Measurements from ENCODE around the gene ATG14. TPM values are rescaled to one million over a fixed set of nuclear protein-coding genes. Genes with fewer than 3 reads are reported as not detected.
"Not testable (repeated sequence)": the region's sequence is repeated elsewhere in the genome, so short reads cannot be mapped to it uniquely, and the experiment has no call there.

The ATG14 gene
- total RNA-seq, 1 donor from 2014 or later, result 13.2 TPM

GRCh38 chr14:55386037-55386808, 25.4 kb downstream of the ATG14 start:
- H3K9me3 ChIP-seq (replicated peaks), result no peaks in the 10 kb centered on the region
- H3K36me3 ChIP-seq, result peaks cover 57% of the 10 kb centered on the region
- DNase-seq, result no peak
- TF ChIP-seq, protein P1, sequence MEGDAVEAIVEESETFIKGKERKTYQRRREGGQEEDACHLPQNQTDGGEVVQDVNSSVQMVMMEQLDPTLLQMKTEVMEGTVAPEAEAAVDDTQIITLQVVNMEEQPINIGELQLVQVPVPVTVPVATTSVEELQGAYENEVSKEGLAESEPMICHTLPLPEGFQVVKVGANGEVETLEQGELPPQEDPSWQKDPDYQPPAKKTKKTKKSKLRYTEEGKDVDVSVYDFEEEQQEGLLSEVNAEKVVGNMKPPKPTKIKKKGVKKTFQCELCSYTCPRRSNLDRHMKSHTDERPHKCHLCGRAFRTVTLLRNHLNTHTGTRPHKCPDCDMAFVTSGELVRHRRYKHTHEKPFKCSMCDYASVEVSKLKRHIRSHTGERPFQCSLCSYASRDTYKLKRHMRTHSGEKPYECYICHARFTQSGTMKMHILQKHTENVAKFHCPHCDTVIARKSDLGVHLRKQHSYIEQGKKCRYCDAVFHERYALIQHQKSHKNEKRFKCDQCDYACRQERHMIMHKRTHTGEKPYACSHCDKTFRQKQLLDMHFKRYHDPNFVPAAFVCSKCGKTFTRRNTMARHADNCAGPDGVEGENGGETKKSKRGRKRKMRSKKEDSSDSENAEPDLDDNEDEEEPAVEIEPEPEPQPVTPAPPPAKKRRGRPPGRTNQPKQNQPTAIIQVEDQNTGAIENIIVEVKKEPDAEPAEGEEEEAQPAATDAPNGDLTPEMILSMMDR (IDR thresholded peaks at IDR 0.05; ENCODE audit: borderline replicate concordance), result no peak
- peak overlapping the region; percentile 32 for H3K4me3 ChIP-seq
- intact Hi-C loops (cut with micrococcal nuclease), result no loop called here
- H3K4me1 ChIP-seq, result peaks cover 43% of the 10 kb centered on the region
- H3K27ac ChIP-seq (replicated peaks), result peak overlapping the region; percentile 75
- H3K27me3 ChIP-seq (ENCODE audit: low read depth), result no peaks in the 10 kb centered on the region

DNA sequence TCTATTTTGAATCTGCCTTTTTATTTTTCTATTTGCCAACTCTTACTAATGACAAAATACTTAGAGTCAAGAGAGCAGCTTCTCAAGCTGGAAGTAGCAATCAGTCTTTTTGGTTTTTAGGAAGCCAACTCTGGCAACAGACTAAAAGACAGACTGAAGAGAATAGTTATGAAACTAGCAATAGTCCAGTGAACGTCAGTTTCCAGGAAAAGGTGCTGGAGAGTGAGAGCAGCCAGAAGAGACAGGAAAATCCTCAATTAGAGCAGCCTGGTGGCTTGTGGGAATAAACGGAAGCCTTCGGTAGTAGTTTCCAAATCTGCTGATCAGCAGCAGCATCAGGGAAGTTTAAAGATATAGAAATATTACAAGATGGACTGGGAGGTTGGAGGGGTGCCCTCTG, 27.1 kb downstream of the ATG14 start:
- intact Hi-C loops (cut with micrococcal nuclease), result no loop called here
- H3K4me1 ChIP-seq, result peaks cover 43% of the 10 kb centered on the region
- H3K9me3 ChIP-seq (replicated peaks), result no peaks in the 10 kb centered on the region
- no peak for DNase-seq
- peaks cover 59% of the 10 kb centered on the region for H3K36me3 ChIP-seq
- H3K27me3 ChIP-seq (ENCODE audit: low read depth), result no peaks in the 10 kb centered on the region
- no peak overlapping the region for H3K4me3 ChIP-seq
- TF ChIP-seq, protein P1 (IDR thresholded peaks at IDR 0.05; ENCODE audit: borderline replicate concordance), result no peak
- H3K27ac ChIP-seq (replicated peaks), result peak overlapping the region; percentile 75

GRCh38 chr14:55383541-55384140, 28.0 kb downstream of the ATG14 start:
- H3K36me3 ChIP-seq, result peaks cover 59% of the 10 kb centered on the region
- peak overlapping the region; percentile 3 for H3K4me3 ChIP-seq
- intact Hi-C loops (cut with micrococcal nuclease), result no loop called here

DNA sequence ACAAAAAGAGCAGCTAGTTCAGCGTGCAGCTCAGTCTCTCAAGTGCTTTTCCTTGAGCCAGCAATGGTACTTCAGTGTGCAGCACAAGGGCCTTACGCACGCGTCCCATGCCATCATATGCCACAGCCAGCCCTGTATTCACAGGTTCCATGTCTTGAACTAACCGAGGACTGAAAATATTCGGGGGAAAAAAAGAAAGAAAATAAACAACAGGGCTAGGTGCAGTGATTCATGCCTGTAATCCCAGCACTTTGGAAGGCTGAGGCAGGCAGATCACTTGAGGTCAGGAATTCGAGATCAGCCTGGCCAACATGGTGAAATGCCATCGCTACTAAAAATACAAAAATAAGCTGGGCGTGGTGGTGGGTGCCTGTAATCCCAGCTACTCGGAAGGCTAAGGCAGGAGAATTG, 28.6 kb downstream of the ATG14 start:
- Histone ChIP-seq H3K4me1 (peaks cover 43% of the 10 kb centered on the region), H3K27ac (replicated peaks) (peak overlapping the region; percentile 75), H3K36me3 (peaks cover 63% of the 10 kb centered on the region), H3K4me3 (peak overlapping the region; percentile 3)
- DNase-seq; H3K9me3 ChIP-seq (replicated peaks); H3K27me3 ChIP-seq (ENCODE audit: low read depth); intact Hi-C loops (cut with micrococcal nuclease): not testable (repeated sequence)

More at GRCh38 chr14:55383541-55384140, 28.0 kb downstream of the ATG14 start:
- H3K27me3 ChIP-seq (ENCODE audit: low read depth), result no peaks in the 10 kb centered on the region
- peak overlapping the region; percentile 75 for H3K27ac ChIP-seq (replicated peaks)
- TF ChIP-seq, protein P1 (IDR thresholded peaks at IDR 0.05; ENCODE audit: borderline replicate concordance), result no peak
- peaks cover 43% of the 10 kb centered on the region for H3K4me1 ChIP-seq
- no peak for DNase-seq
- no peaks in the 10 kb centered on the region for H3K9me3 ChIP-seq (replicated peaks)

- Histone ChIP-seq H3K27ac (replicated peaks) (peak overlapping the region; percentile 75), H3K36me3 (peaks cover 63% of the 10 kb centered on the region)
- TF ChIP-seq, protein P1 (IDR thresholded peaks at IDR 0.05; ENCODE audit: borderline replicate concordance), result no peak
Observed at GRCh38 chr14:55382483-55382882, 29.1 kb downstream of the ATG14 start.

GRCh38 chr14:55381561-55381960, 30.1 kb downstream of the ATG14 start:
- no peak for DNase-seq
- no peaks in the 10 kb centered on the region for H3K27me3 ChIP-seq (ENCODE audit: low read depth)
- intact Hi-C loops (cut with micrococcal nuclease), result no loop called here
- no peak overlapping the region for H3K27ac ChIP-seq (replicated peaks)
- H3K4me1 ChIP-seq, result peaks cover 42% of the 10 kb centered on the region
- no peaks in the 10 kb centered on the region for H3K9me3 ChIP-seq (replicated peaks)
- H3K36me3 ChIP-seq, result peaks cover 70% of the 10 kb centered on the region
- H3K4me3 ChIP-seq, result no peak overlapping the region
- TF ChIP-seq, protein P1 (IDR thresholded peaks at IDR 0.05; ENCODE audit: borderline replicate concordance), result no peak

More at GRCh38 chr14:55382483-55382882, 29.1 kb downstream of the ATG14 start:
- DNase-seq, result no peak
- intact Hi-C loops (cut with micrococcal nuclease), result no loop called here
- no peak overlapping the region for H3K4me3 ChIP-seq
- H3K9me3 ChIP-seq (replicated peaks), result no peaks in the 10 kb centered on the region
- no peaks in the 10 kb centered on the region for H3K27me3 ChIP-seq (ENCODE audit: low read depth)
- H3K4me1 ChIP-seq, result peaks cover 43% of the 10 kb centered on the region
